SJCRH30 (cell line): ENCODE results near the gene TTYH1. TPM values are rescaled to one million over a fixed set of nuclear protein-coding genes. Genes with fewer than 3 reads are reported as not detected.
A peak's percentile ranks its signal among the peaks of the same experiment; 100 is the strongest.

ENCODE experiments used
- DNase-seq, 2 experiments: peaks; one replicate each; pipeline ENCODE4 v3.0.0-alpha.2; 2015 to 2020
- H3K27ac ChIP-seq: fragments of 250-450 bp; sonication (Bioruptor Pico); 2 replicates; pipeline ENCODE4 v1.5.1; 2020; ENCODE audit warnings: mild to moderate bottlenecking, moderate library complexity
- H3K27me3 ChIP-seq: fragments of 250-450 bp; sonication (Bioruptor Pico); 2 replicates; pipeline ENCODE4 v1.5.1; 2020; ENCODE audit warnings: mild to moderate bottlenecking, moderate library complexity
- H3K36me3 ChIP-seq: fragments of 250-450 bp; sonication (Bioruptor Pico); 2 replicates; pipeline ENCODE4 v1.5.1; 2020; ENCODE audit warnings: mild to moderate bottlenecking, moderate library complexity
- H3K4me1 ChIP-seq: fragments of 250-450 bp; sonication (Bioruptor Pico); 2 replicates; pipeline ENCODE4 v1.5.1; 2020; ENCODE audit warnings: mild to moderate bottlenecking, moderate library complexity
- H3K4me3 ChIP-seq: fragments of 250-450 bp; sonication (Bioruptor Pico); 2 replicates; pipeline ENCODE4 v1.5.1; 2020; ENCODE audit warnings: mild to moderate bottlenecking, moderate library complexity
- H3K9me3 ChIP-seq: fragments of 250-450 bp; sonication (Bioruptor Pico); replicated peaks from 2 replicates; pipeline ENCODE4 v1.5.1; 2020; ENCODE audit warnings: mild to moderate bottlenecking, moderate library complexity
- total RNA-seq: library from RNA; depleted of rRNA; stranded (reverse); fragments of >200 nt; shearing (Covaris generic); gene quantifications from 2 replicates; pipeline ENCODE4 v1.2.3, GENCODE V29; 2014

The TTYH1 gene
- total RNA-seq, 1 experiment from 2014 or later = not detected

GRCh38 chr19:54411033-54411432, 4.2 kb upstream of the TTYH1 start:
- H3K27ac ChIP-seq = no peak overlapping the region
- no peaks in the 10 kb centered on the region for H3K4me1 ChIP-seq
- no peaks in the 10 kb centered on the region for H3K27me3 ChIP-seq
- no peak overlapping the region for H3K4me3 ChIP-seq
- no peaks in the 10 kb centered on the region for H3K36me3 ChIP-seq
- no peak for DNase-seq
- H3K9me3 ChIP-seq = no peaks in the 10 kb centered on the region

GRCh38 chr19:54412877-54413276, 2.4 kb upstream of the TTYH1 start:
- H3K9me3 ChIP-seq = no peaks in the 10 kb centered on the region
- no peaks in the 10 kb centered on the region for H3K36me3 ChIP-seq
- H3K27me3 ChIP-seq = no peaks in the 10 kb centered on the region
- no peaks in the 10 kb centered on the region for H3K4me1 ChIP-seq
- no peak overlapping the region for H3K27ac ChIP-seq
- DNase-seq = no peak
- H3K4me3 ChIP-seq = no peak overlapping the region

- Histone ChIP-seq H3K36me3 (no peaks in the 10 kb centered on the region), H3K4me3 (no peak overlapping the region), H3K27ac (no peak overlapping the region), H3K27me3 (no peaks in the 10 kb centered on the region), H3K4me1 (no peaks in the 10 kb centered on the region), H3K9me3 (no peaks in the 10 kb centered on the region)
- no peak for DNase-seq
Measured at GRCh38 chr19:54414156-54414555, 1.1 kb upstream of the TTYH1 start.

GRCh38 chr19:54415901-54416673, 823 bp downstream of the TTYH1 start:
- Histone ChIP-seq H3K36me3 (no peaks in the 10 kb centered on the region), H3K4me3 (no peak overlapping the region), H3K9me3 (no peaks in the 10 kb centered on the region), H3K4me1 (no peaks in the 10 kb centered on the region), H3K27ac (no peak overlapping the region), H3K27me3 (peaks cover 14% of the 10 kb centered on the region)
- no peak for DNase-seq

GRCh38 chr19:54416695-54417491, 1.6 kb downstream of the TTYH1 start:
- Histone ChIP-seq H3K27me3 (peaks cover 22% of the 10 kb centered on the region), H3K36me3 (no peaks in the 10 kb centered on the region), H3K4me1 (no peaks in the 10 kb centered on the region), H3K27ac (no peak overlapping the region), H3K9me3 (no peaks in the 10 kb centered on the region), H3K4me3 (no peak overlapping the region)
- no peak for DNase-seq

- H3K4me1 ChIP-seq = no peaks in the 10 kb centered on the region
- peaks cover 28% of the 10 kb centered on the region for H3K27me3 ChIP-seq
- H3K4me3 ChIP-seq = no peak overlapping the region
- DNase-seq = peak in 1 of 2 experiments; percentile 36
- H3K36me3 ChIP-seq = no peaks in the 10 kb centered on the region
- no peaks in the 10 kb centered on the region for H3K9me3 ChIP-seq
- no peak overlapping the region for H3K27ac ChIP-seq
Measured at GRCh38 chr19:54418030-54418929, 3.0 kb downstream of the TTYH1 start.

GRCh38 chr19:54418930-54419800, 3.9 kb downstream of the TTYH1 start:
- Histone ChIP-seq H3K27me3 (peaks cover 28% of the 10 kb centered on the region), H3K36me3 (no peaks in the 10 kb centered on the region), H3K27ac (no peak overlapping the region), H3K4me1 (no peaks in the 10 kb centered on the region), H3K4me3 (no peak overlapping the region), H3K9me3 (no peaks in the 10 kb centered on the region)
- DNase-seq = no peak

GRCh38 chr19:54420068-54420382, 4.8 kb downstream of the TTYH1 start:
- no peak overlapping the region for H3K27ac ChIP-seq
- peaks cover 28% of the 10 kb centered on the region for H3K27me3 ChIP-seq
- H3K4me1 ChIP-seq = no peaks in the 10 kb centered on the region
- H3K4me3 ChIP-seq = no peak overlapping the region
- no peaks in the 10 kb centered on the region for H3K36me3 ChIP-seq
- no peak for DNase-seq
- no peaks in the 10 kb centered on the region for H3K9me3 ChIP-seq

- H3K4me1 ChIP-seq = no peaks in the 10 kb centered on the region
- H3K4me3 ChIP-seq = no peak overlapping the region
- peaks cover 28% of the 10 kb centered on the region for H3K27me3 ChIP-seq
- H3K36me3 ChIP-seq = no peaks in the 10 kb centered on the region
- no peaks in the 10 kb centered on the region for H3K9me3 ChIP-seq
- DNase-seq = peak in 1 of 2 experiments; percentile 57
- H3K27ac ChIP-seq = no peak overlapping the region
Measured at GRCh38 chr19:54420383-54421168, 5.3 kb downstream of the TTYH1 start.

- DNase-seq = no peak
- Histone ChIP-seq H3K9me3 (no peaks in the 10 kb centered on the region), H3K27me3 (peaks cover 28% of the 10 kb centered on the region), H3K4me1 (no peaks in the 10 kb centered on the region), H3K36me3 (no peaks in the 10 kb centered on the region), H3K27ac (no peak overlapping the region), H3K4me3 (no peak overlapping the region)
Measured at GRCh38 chr19:54421169-54421516, 5.9 kb downstream of the TTYH1 start.

GRCh38 chr19:54421521-54421920, 6.3 kb downstream of the TTYH1 start:
- no peak overlapping the region for H3K4me3 ChIP-seq
- H3K9me3 ChIP-seq = no peaks in the 10 kb centered on the region
- H3K4me1 ChIP-seq = no peaks in the 10 kb centered on the region
- no peak overlapping the region for H3K27ac ChIP-seq
- DNase-seq = no peak
- no peaks in the 10 kb centered on the region for H3K36me3 ChIP-seq
- H3K27me3 ChIP-seq = peaks cover 28% of the 10 kb centered on the region

GRCh38 chr19:54422136-54422535, 6.9 kb downstream of the TTYH1 start:
- peaks cover 28% of the 10 kb centered on the region for H3K27me3 ChIP-seq
- no peaks in the 10 kb centered on the region for H3K4me1 ChIP-seq
- no peak for DNase-seq

GRCh38 chr19:54424201-54424600, 8.9 kb downstream of the TTYH1 start:
- no peak for DNase-seq
- no peak overlapping the region for H3K4me3 ChIP-seq
- H3K4me1 ChIP-seq = no peaks in the 10 kb centered on the region
- peaks cover 28% of the 10 kb centered on the region for H3K27me3 ChIP-seq
- H3K27ac ChIP-seq = no peak overlapping the region
- H3K36me3 ChIP-seq = no peaks in the 10 kb centered on the region
- H3K9me3 ChIP-seq = no peaks in the 10 kb centered on the region

More at GRCh38 chr19:54422136-54422535, 6.9 kb downstream of the TTYH1 start:
- Histone ChIP-seq H3K4me3 (no peak overlapping the region), H3K36me3 (no peaks in the 10 kb centered on the region), H3K27ac (no peak overlapping the region), H3K9me3 (no peaks in the 10 kb centered on the region)
